OCI-LY7 (cell line): ENCODE measurements around the gene DEF6.

Source experiments
- EZH2phosphoT487 ChIP-seq: fragments of 200-600 bp; sonication (generic); IDR thresholded peaks from 2 replicates; pipeline ENCODE4 v1.6.1; 2018; ENCODE audit warnings: low read depth, borderline replicate concordance, mild to moderate bottlenecking, mixed run types, antibody characterized with exemption, low read length, moderate library complexity, mixed read lengths
- TF ChIP-seq, protein P1 (sequence below): fragments of 200-600 bp; sonication (generic); conservative IDR thresholded peaks from 2 replicates; pipeline ENCODE4 v1.5.1; 2014; ENCODE audit warnings: mild to moderate bottlenecking, antibody characterized with exemption, low read length, moderate library complexity, mixed read lengths

DNA sequence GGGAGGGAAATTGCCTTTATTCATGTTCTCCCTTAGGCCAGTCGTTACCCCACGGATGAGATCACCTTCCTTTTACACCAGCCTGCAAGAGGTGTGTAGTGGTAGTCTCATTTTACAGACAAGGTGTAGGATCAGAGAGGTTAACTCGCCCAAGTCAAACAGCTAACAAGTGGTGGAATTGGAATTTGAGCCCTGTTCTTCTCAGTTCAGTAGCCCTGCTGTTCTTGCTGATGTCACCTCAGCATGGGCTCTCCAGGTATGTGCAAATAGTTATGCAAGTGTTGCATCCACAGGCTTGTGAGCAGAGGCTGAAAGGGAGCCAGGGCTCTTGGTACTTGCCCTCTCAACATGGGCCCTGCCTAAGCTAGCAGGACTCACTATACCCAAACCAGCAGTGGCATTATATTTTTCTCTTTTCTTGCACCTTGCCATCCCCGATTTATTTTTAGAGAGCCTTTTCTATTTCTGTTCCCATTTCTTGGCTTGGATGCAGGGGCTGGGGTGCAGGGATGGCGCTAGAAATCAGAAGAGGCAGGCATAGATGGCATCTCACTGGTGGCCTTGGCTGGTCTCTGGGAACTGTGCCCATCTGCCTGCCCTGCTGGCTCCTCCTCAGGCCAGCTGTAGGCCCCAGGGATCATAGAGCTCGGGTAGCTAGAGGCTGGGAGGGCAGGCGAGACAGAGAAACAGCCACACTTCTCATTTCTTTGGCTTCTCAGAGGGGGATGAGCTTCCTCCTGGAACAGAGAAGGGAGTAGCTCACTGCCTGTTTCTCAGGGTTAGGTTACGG, 62.9 kb downstream of the DEF6 start:
- TF ChIP-seq, protein P1, sequence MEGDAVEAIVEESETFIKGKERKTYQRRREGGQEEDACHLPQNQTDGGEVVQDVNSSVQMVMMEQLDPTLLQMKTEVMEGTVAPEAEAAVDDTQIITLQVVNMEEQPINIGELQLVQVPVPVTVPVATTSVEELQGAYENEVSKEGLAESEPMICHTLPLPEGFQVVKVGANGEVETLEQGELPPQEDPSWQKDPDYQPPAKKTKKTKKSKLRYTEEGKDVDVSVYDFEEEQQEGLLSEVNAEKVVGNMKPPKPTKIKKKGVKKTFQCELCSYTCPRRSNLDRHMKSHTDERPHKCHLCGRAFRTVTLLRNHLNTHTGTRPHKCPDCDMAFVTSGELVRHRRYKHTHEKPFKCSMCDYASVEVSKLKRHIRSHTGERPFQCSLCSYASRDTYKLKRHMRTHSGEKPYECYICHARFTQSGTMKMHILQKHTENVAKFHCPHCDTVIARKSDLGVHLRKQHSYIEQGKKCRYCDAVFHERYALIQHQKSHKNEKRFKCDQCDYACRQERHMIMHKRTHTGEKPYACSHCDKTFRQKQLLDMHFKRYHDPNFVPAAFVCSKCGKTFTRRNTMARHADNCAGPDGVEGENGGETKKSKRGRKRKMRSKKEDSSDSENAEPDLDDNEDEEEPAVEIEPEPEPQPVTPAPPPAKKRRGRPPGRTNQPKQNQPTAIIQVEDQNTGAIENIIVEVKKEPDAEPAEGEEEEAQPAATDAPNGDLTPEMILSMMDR = no peak
- no peak for TF ChIP-seq EZH2phosphoT487
